Measurements from ENCODE around the gene ZNF45.

ZNF45 gene

DNA sequence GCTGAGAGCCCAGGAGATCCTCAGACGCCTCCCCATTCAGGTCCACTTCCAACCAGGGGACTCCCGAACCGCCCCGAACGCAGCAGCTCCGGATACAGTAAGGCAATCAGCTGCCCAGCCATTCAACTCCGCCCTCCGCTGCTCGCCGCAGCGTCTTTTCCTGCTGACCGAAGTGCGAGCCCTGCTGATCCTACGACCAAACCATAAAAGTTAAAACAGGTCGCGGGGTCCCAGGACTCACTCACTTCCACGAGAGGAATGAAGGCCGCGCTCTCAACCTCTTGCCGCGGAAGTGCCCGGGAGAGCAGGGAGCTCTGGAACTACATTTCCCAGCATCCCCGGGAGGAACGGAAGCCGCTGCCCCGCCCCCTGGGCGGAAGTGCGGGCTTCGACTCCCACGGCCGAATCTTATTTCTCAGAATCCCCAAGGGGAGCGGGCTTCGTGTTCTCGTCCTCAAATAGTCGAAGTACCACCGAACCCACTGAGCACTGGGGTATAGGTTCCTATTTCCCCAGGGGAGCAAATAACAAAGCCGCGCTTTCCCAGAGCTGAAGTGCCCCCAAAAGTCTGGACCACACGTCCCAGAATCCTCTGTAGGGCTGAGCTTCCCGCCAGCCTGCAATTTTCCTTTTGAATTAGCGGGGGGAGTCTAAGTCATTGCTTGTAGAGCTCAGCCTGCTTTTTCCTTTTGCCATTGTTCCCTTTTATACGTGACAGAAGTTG, at the start of gene ZNF45:
TSS of gene ZNF45 (minus strand) at position 298 of the 724 bp plus-strand sequence. CDS start 13,097 bp downstream, outside the sequence.
- TF ChIP-seq, protein P1, sequence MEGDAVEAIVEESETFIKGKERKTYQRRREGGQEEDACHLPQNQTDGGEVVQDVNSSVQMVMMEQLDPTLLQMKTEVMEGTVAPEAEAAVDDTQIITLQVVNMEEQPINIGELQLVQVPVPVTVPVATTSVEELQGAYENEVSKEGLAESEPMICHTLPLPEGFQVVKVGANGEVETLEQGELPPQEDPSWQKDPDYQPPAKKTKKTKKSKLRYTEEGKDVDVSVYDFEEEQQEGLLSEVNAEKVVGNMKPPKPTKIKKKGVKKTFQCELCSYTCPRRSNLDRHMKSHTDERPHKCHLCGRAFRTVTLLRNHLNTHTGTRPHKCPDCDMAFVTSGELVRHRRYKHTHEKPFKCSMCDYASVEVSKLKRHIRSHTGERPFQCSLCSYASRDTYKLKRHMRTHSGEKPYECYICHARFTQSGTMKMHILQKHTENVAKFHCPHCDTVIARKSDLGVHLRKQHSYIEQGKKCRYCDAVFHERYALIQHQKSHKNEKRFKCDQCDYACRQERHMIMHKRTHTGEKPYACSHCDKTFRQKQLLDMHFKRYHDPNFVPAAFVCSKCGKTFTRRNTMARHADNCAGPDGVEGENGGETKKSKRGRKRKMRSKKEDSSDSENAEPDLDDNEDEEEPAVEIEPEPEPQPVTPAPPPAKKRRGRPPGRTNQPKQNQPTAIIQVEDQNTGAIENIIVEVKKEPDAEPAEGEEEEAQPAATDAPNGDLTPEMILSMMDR (IDR thresholded peaks at IDR 0.05; ENCODE audit: low read depth, low read length): no peak
- Histone ChIP-seq H3K9me3 (ENCODE audit: severe bottlenecking) (peaks cover 3% of the 10 kb centered on the region), H3K27me3 (ENCODE audit: insufficient read depth, low read depth, severe bottlenecking) (no peaks in the 10 kb centered on the region), H3K27ac (peak within 1 kb of the TSS; percentile 90), H3K36me3 (peaks cover 31% of the 10 kb centered on the region), H3K4me3 (ENCODE audit: low read depth, low read length) (peak within 1 kb of the TSS; percentile 90)
- peak; percentile 92 for DNase-seq

DNA sequence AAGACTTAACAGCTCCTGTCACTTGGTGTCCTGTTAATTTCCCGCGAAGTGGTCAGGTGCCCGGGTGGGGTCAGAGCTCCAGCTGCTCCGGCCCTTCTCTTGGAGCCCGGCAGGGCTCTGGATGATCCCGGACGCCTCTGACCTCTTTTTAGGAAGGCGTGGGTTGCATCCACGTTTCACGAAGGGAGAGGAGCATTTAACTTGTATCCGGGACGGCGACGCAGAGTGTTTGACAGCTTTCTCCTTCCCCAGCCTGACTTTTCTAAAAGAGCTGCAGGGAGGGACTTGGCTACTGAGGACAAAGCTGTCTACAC, 49.6 kb upstream of the ZNF45 start:
- Histone ChIP-seq H3K36me3 (peaks cover 13% of the 10 kb centered on the region), H3K27ac (peak overlapping the region; percentile 63), H3K4me3 (ENCODE audit: low read depth, low read length) (peak overlapping the region; percentile 93), H3K9me3 (ENCODE audit: severe bottlenecking) (no peaks in the 10 kb centered on the region), H3K27me3 (ENCODE audit: insufficient read depth, low read depth, severe bottlenecking) (no peaks in the 10 kb centered on the region)
- TF ChIP-seq, protein P1 (IDR thresholded peaks at IDR 0.05; ENCODE audit: low read depth, low read length): no peak
- no peak for DNase-seq

- Histone ChIP-seq H3K27ac (peak within 1 kb of the TSS; percentile 63), H3K36me3 (peaks cover 8% of the 10 kb centered on the region), H3K9me3 (ENCODE audit: severe bottlenecking) (no peaks in the 10 kb centered on the region), H3K4me3 (ENCODE audit: low read depth, low read length) (peak within 1 kb of the TSS; percentile 93), H3K27me3 (ENCODE audit: insufficient read depth, low read depth, severe bottlenecking) (no peaks in the 10 kb centered on the region)
- TF ChIP-seq, protein P1 (IDR thresholded peaks at IDR 0.05; ENCODE audit: low read depth, low read length): no peak
- DNase-seq: peak; percentile 96
Observed at GRCh38 chr19:43983912-43984686, 49.0 kb upstream of the ZNF45 start, which contains the start of gene ZNF155. Gene ZNF155 (plus strand): TSS chr19:43984188. CDS start chr19:43988544, 4,356 bp downstream.

- Histone ChIP-seq H3K4me3 (ENCODE audit: low read depth, low read length) (peak overlapping the region; percentile 93), H3K36me3 (peaks cover 3% of the 10 kb centered on the region; the same call in 1 of the 2 replicates), H3K27ac (no peak overlapping the region), H3K27me3 (ENCODE audit: insufficient read depth, low read depth, severe bottlenecking) (no peaks in the 10 kb centered on the region), H3K9me3 (ENCODE audit: severe bottlenecking) (no peaks in the 10 kb centered on the region)
- no peak for DNase-seq
- TF ChIP-seq, protein P1 (IDR thresholded peaks at IDR 0.05; ENCODE audit: low read depth, low read length): no peak
Observed at GRCh38 chr19:43983544-43983911, 48.4 kb upstream of the ZNF45 start.

DNA sequence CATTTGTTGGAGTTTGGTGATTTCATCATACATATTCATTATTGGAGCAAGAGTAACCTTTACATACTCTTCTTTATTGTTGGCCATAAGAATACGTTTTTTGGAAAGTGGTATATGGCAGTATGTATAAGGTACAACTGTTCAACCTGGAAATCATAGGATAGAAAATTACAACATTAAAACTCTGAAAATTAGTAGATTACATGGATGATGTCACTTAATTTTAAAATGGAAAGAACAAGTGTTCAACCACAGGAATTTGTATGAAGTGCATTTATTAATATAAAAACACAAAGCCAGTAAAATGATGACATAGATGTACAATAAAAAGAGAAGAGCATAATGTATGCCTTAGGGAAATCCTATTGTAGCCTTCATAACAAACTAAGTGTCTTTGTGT, 41.6 kb upstream of the ZNF45 start:
- Histone ChIP-seq H3K9me3 (ENCODE audit: severe bottlenecking) (peaks cover 23% of the 10 kb centered on the region), H3K36me3 (no peaks in the 10 kb centered on the region; the same call in 1 of the 2 replicates), H3K27me3 (ENCODE audit: insufficient read depth, low read depth, severe bottlenecking) (no peaks in the 10 kb centered on the region), H3K4me3 (ENCODE audit: low read depth, low read length) (no peak overlapping the region), H3K27ac (no peak overlapping the region)
- TF ChIP-seq, protein P1 (IDR thresholded peaks at IDR 0.05; ENCODE audit: low read depth, low read length): no peak
- DNase-seq: no peak

All from WERI-Rb-1 (cell line).